NB4 (cell line): Measurements from ENCODE around the gene IFIH1.
A peak's percentile ranks its signal among the peaks of the same experiment; 100 is the strongest.

ENCODE experiments used
- DNase-seq: peaks from one replicate; pipeline ENCODE4 v3.0.0; 2010; ENCODE audit warnings: low read depth
- H3K4me3 ChIP-seq: one replicate; pipeline ENCODE4 v1.5.1; 2011; ENCODE audit warnings: mild to moderate bottlenecking, low read depth, low read length, moderate library complexity
- CTCF ChIP-seq: IDR thresholded peaks from one replicate; pipeline ENCODE4 v1.5.1; 2012; ENCODE audit warnings: low read depth, low read length
- MAX ChIP-seq: IDR thresholded peaks from 2 replicates; pipeline ENCODE4 v1.6.1; 2011; ENCODE audit warnings: low read depth, low read length
- MYC ChIP-seq: IDR thresholded peaks from 2 replicates; pipeline ENCODE4 v1.6.1; 2011; ENCODE audit warnings: low read depth, low read length
- POLR2A ChIP-seq: IDR thresholded peaks from 2 replicates; pipeline ENCODE4 v1.6.1; 2011; ENCODE audit warnings: mild to moderate bottlenecking; ENCODE audit not compliant: insufficient read length; ENCODE audit errors: extremely low read depth

IFIH1 gene

GRCh38 chr2:162252153-162252552 is 66.3 kb downstream of the IFIH1 start:
- no peak for TF ChIP-seq CTCF
- H3K4me3 ChIP-seq, result no peak overlapping the region
- DNase-seq, result peak; percentile 13

- no peak for DNase-seq
- TF ChIP-seq MYC (no peak), POLR2A (no peak), MAX (no peak), CTCF (no peak)
These were observed 72.7 kb downstream of the IFIH1 start for GRCh38 chr2:162245781-162246180.

GRCh38 chr2:162245061-162245460 is 73.4 kb downstream of the IFIH1 start:
- no peak for DNase-seq
- no peak overlapping the region for H3K4me3 ChIP-seq

More at GRCh38 chr2:162245781-162246180, 72.7 kb downstream of the IFIH1 start:
- no peak overlapping the region for H3K4me3 ChIP-seq

GRCh38 chr2:162244541-162245031 is 73.9 kb downstream of the IFIH1 start:
- no peak for DNase-seq
- no peak overlapping the region for H3K4me3 ChIP-seq
- TF ChIP-seq MYC (no peak), MAX (no peak), CTCF (no peak), POLR2A (no peak)

More at GRCh38 chr2:162245061-162245460, 73.4 kb downstream of the IFIH1 start:
- TF ChIP-seq POLR2A (no peak), CTCF (no peak)

GRCh38 chr2:162243715-162244114 is 74.8 kb downstream of the IFIH1 start:
- H3K4me3 ChIP-seq, result no peak overlapping the region

More at GRCh38 chr2:162243715-162244114, 74.8 kb downstream of the IFIH1 start:
- TF ChIP-seq POLR2A, result no peak
- TF ChIP-seq CTCF, result no peak
- no peak for TF ChIP-seq MAX
- no peak for TF ChIP-seq MYC
- no peak for DNase-seq
